ENCODE measurements around the gene EFHC2.

The EFHC2 gene

GRCh38 chrX:44099366-44099765 lies 244.1 kb downstream of the EFHC2 start:
- DNase-seq (ENCODE audit: extremely low read depth, insufficient read length): no peak

More at GRCh38 chrX:44099366-44099765, 244.1 kb downstream of the EFHC2 start:
- Histone ChIP-seq H3K36me3 (ENCODE audit: control insufficient read depth, insufficient read depth, low read length) (no peaks in the 10 kb centered on the region), H3K4me3 (replicated peaks; ENCODE audit: low read depth, low read length) (no peak overlapping the region), H3K27me3 (replicated peaks; ENCODE audit: control insufficient read depth, insufficient read depth, low read length) (no peaks in the 10 kb centered on the region)
- TF ChIP-seq CTCF (IDR thresholded peaks at IDR 0.05; ENCODE audit: insufficient read depth, low read length, poor library complexity, severe bottlenecking): no peak
